HG03060 (cell line): Measurements from ENCODE around the gene TMEM86A.

Experiments used
- ATAC-seq: cut with Tn5 transposase; IDR thresholded peaks from one replicate; pipeline ENCODE4 v1.9.1; 2021; ENCODE audit warnings: low read depth, moderate number of reproducible peaks; ENCODE audit not compliant: unreplicated experiment

Gene TMEM86A

GRCh38 chr11:18722293-18722637 lies 23.7 kb downstream of the TMEM86A start:
- ATAC-seq, result no peak

- no peak for ATAC-seq
Observed at GRCh38 chr11:18723991-18724390, 25.4 kb downstream of the TMEM86A start.

DNA sequence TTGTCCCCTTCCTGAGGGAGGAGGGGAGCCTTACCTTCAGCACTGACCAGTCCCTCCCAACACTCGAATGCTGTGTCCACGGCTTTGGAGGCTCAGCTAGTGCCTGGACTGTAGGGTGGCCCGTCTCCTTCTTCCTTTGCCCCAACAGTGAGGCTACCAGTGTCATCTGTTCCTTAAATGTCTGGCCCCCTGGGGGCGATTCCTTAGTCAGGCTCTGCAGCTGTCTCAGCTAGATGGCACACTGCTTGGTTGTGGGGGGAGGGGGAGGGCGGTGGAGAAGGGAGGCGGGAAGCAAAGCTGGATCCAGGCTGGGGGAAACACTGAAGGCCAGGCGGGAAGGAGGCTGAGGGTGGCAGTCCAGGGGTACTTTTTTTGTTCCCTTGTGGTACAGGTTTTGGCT lies 27.5 kb downstream of the TMEM86A start, which contains the start of gene IGSF22:
Gene IGSF22 (minus strand): TSS at position 149 of the 400 bp plus-strand sequence. CDS start 1,952 bp downstream, outside the sequence.
- ATAC-seq, result no peak

- ATAC-seq, result no peak
Observed at GRCh38 chr11:18727479-18728236, 29.1 kb downstream of the TMEM86A start.

- no peak for ATAC-seq
Observed at GRCh38 chr11:18728658-18729057, 30.1 kb downstream of the TMEM86A start.

DNA sequence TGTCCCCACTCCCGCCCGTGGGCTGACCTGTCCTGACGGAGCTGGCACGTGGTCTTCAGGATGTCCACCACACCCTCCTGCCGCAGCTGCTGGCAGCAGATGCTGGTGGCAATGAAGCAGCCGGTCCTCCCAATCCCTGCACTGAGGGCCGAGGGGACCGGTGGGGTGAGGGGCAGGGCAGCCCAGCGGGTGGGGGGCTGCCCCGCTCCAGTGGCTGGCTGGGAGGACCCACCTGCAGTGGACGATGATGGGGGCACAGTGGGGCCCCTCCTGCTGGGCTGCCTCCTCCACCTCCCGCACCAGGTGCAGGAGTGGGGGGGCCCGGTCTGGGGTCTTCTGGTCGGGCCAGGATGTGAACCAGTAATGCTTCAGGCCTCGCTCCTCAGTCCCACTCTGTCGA lies 30.8 kb downstream of the TMEM86A start:
- no peak for ATAC-seq

DNA sequence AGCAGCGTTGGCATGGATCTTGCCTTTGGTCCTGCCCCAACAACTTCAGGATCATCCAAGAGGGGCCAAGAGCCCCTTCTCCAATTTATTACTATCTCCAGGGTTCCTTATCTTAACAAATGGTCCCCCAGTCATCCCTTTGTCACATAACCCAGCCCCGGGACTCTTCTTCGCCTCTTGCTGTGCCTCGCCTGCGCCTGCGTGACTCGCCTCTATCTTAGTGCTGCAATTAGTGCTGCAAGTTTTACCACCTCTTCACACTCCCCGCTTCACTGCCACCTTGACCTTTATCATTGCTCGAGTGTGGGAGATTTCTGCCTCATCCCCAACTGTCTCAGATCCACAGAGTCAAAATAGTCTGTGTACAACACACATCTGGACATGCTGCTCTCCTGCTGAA lies 31.4 kb downstream of the TMEM86A start:
- no peak for ATAC-seq

- ATAC-seq, result no peak
Observed at GRCh38 chr11:18731441-18731840, 32.9 kb downstream of the TMEM86A start.

DNA sequence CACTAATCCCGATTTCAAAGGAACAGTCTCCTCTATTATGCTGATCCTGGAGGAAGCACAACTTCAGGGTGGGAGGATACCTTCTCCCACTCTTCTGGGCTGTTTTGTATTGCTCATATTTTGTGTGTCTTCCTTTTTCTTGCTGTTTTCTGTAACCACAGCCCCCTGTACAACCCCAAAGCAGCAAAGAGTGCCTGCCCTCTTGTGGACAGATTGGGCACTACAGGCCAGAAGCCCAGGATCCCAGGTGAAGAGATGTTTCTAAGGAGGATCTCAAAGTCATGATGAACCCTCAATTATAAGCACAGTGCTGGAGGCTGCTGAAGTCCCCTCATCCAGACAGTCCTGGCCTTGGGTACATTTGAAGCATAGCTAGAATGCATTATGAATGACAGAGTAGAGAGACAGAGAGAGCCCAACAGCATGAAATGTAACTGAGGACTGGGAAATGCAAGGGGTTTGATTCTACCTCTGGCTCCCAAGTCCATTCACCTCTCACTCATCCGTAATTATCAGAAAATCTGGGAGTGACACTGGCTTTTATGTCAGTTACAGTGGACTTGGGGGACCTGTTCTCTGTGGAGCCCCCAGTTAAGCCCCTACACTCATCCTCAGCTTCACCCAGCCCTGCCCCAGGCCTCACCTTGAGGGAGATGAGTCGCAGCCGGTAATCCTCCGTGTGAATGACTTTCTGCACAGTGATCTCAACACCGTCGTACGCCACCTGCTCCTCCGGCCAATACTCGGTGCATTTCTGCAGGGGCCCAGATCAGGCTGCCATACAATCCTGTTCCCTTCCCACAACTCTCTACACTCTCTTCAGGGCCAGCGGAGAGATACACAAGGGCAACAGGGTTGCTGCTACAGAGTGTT lies 33.6 kb downstream of the TMEM86A start:
- no peak for ATAC-seq

DNA sequence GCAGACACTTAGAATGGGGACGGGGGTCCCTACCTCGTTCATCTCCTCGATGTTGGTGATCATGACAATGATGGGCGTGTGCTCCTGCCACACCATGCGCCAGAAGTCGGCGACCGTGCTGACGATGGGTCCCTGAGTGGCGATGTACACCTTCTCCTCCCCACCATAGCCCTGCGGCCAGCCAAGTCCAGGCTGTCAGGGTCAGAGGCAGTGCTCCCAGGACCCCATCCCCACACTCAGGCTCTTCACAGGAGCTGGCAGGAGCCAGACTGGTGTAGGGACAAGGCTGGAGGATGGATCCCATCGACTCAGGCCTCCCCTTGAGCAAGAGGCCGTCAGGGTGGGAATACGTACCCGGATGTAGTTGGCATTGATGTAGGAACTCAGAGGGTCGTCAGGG lies 34.6 kb downstream of the TMEM86A start:
- ATAC-seq, result no peak

DNA sequence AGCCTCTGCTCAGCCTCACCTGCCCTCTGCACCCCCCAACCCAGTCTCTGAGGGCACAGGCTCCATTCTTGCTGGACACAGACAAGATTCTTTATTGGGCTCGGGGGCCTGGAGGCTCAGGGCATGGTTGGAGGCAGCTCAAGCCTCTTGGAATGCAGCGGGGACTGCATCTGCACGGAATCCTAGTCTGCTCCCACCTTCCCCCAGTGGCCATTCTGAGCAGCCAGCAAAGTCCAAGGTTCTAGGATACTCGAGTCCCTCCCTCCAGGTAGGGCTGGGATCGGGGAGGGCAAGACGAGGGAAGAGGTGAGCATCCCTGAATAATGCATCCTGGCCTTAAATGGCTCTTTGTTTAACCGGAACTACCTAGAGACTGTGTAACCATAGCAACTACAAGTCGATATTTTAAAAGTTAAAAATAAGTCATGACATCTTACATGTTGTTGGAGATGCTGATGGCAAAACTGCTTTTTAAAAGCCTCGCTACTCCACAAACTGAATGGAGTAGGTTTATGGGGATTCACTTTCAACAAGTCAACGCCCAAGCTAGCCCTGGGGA lies 38.1 kb downstream of the TMEM86A start:
- no peak for ATAC-seq

DNA sequence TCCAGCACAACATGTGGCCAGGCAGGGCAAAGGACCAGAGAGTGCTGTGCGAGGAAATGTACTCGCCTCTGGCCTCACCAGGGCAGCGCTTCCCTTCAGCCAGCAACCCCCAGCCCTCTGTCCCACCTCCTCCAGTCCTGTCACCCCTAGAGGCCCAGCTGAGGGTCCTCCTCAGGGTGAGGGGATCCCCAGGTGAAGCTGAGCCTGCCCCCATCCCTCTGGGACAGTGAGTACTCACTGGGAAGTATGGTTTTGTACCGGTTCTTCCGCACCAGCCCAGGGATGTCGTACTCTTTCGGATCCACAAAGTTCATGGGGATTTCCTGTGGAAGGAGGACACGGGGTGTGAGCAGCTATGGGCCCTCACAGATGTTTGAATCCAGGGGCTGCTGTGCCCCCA lies 39.1 kb downstream of the TMEM86A start:
- no peak for ATAC-seq

DNA sequence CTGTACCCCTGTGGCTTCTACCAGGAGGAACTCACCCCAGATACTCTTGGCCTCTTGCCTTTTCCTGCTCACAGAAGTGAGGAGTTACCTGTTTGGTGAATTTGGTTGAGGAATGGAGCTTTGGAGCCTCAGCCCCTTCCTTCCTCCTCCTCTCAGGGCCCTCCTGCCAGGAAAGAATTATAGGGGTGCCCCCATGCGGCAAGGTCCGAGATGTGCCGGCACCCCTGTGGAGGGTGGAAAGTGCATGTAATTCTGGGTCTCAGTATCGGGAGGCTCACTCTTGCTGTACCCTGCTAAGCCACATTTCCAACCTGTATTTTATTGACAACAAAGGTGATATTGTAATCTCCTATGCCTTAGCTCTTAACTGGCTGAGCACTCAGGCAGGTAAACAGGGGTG lies 41.1 kb downstream of the TMEM86A start:
- ATAC-seq, result no peak

DNA sequence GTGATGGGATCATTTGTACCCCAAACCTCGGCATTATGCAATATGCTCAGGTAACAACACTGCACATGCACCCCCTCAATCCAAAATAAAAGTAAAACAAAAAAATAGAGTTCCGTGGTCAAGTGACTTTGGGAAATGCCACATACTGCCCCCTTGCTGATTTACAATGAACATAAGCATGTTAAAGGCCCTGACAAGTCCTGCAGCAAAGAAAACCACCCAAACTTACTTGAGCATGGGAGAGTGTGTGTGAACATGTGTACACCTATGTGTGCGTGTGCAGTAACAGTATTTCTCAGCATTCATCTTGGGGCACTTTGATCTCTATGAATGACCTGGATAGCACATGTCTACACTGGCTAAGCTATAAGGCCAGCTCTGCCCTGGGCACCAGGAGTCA lies 43.2 kb downstream of the TMEM86A start:
- no peak for ATAC-seq

GRCh38 chr11:18743365-18743764 lies 44.8 kb downstream of the TMEM86A start:
- ATAC-seq, result no peak

DNA sequence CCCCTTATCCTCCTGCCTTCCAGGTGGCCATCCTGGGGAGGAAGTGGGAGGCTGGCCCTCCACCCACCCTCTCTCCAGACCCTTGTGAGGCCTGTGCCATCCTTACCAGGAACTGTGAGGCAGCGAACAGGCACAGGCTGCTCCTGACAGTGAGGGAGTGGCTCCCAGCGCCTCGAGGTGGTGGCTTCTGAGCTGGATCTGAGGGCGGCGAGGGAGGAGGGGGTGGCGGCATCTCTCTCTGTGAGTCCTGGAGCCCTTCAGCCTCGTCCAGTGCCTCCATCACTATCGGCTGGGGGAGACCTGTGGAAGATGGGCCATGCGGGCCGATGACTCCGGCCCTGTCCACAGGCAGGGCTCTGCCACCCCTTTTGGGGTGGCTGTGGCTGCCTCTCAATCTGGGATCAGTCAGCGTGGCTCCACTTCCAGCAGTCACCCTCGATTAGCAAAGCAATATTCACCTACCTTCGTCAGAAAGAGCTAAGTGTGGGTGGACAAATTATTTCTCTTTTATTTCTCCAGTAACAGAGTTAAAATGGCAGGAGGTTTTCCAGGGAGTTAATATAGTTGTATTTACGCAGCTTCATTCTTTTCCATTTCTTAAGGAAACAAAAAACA lies 45.4 kb downstream of the TMEM86A start:
- ATAC-seq, result no peak

GRCh38 chr11:18745251-18745650 lies 46.7 kb downstream of the TMEM86A start:
- ATAC-seq, result no peak

GRCh38 chr11:18748766-18749365 lies 50.3 kb downstream of the TMEM86A start:
- ATAC-seq, result no peak

DNA sequence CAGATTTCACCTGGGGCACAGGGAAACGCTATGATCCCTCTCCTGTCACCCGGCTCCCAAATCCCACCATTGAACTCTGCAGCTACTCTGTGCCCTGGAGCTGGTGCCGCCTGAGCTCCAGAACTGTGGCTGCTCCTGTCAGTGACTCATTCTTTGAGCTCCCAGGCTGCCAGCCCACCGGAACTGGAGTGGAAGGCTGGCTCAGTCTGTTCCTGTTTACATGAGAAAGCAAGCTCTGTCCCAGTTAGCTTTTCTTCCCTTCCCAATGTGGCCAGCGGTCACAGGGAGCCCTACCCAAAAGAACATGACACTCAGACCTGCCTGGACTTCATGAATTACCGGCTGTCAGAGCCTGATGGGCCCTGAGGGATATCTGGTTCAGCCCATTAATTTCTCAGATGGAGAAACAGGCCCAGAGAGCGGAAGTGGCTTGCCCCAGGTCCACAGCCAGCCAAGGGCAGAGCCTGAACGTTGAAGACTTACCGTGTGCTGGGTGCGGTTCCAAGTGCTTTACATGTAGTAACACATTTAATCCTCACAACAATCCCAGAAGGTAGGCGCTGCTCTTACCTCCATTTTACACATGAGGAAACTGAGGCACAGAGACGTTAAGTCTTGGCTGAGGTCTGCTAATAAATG lies 51.2 kb downstream of the TMEM86A start:
- ATAC-seq, result no peak

- ATAC-seq, result no peak
Observed at GRCh38 chr11:18750944-18751343, 52.4 kb downstream of the TMEM86A start.
